Measurements from ENCODE around the gene SIKE1. TPM values are rescaled to one million over a fixed set of nuclear protein-coding genes. Genes with fewer than 3 reads are reported as not detected.
"Not testable (repeated sequence)": the region's sequence is repeated elsewhere in the genome, so short reads cannot be mapped to it uniquely, and the experiment has no call there.

The SIKE1 gene
- polyA plus RNA-seq, 4 donors, result 48.6 to 61.3 (median 54.6) TPM

GRCh38 chr1:114756009-114756892 is 24.2 kb downstream of the SIKE1 start:
- DNase-seq (ENCODE audit: low read depth in 4 of 4, low spot score in 3 of 4), result no peak

GRCh38 chr1:114755006-114755931 is 25.2 kb downstream of the SIKE1 start:
- no peak for DNase-seq (ENCODE audit: low read depth in 4 of 4, low spot score in 3 of 4)

GRCh38 chr1:114753702-114754101 is 26.8 kb downstream of the SIKE1 start:
- DNase-seq (ENCODE audit: low read depth in 4 of 4, low spot score in 3 of 4), result not testable (repeated sequence)

- no peak for DNase-seq (ENCODE audit: low read depth in 4 of 4, low spot score in 3 of 4)
Measured at GRCh38 chr1:114753143-114753542, 27.3 kb downstream of the SIKE1 start.

- DNase-seq (ENCODE audit: low read depth in 4 of 4, low spot score in 3 of 4), result no peak
Measured at GRCh38 chr1:114750780-114751179, 29.7 kb downstream of the SIKE1 start.

- DNase-seq (ENCODE audit: low read depth in 4 of 4, low spot score in 3 of 4), result no peak
Measured at GRCh38 chr1:114749835-114750234, 30.6 kb downstream of the SIKE1 start.

GRCh38 chr1:114746450-114747121 is 33.9 kb downstream of the SIKE1 start:
- DNase-seq (ENCODE audit: low read depth in 4 of 4, low spot score in 3 of 4), result no peak

GRCh38 chr1:114745291-114745690 is 35.2 kb downstream of the SIKE1 start:
- DNase-seq (ENCODE audit: low read depth in 4 of 4, low spot score in 3 of 4), result no peak

GRCh38 chr1:114741963-114742746 is 38.3 kb downstream of the SIKE1 start:
- DNase-seq (ENCODE audit: low read depth in 4 of 4, low spot score in 3 of 4), result no peak

GRCh38 chr1:114740331-114740730 is 40.2 kb downstream of the SIKE1 start:
- DNase-seq (ENCODE audit: low read depth in 4 of 4, low spot score in 3 of 4), result no peak

- DNase-seq (ENCODE audit: low read depth in 4 of 4, low spot score in 3 of 4), result no peak
Measured at GRCh38 chr1:114737314-114737849, 43.1 kb downstream of the SIKE1 start.

- no peak for DNase-seq (ENCODE audit: low read depth in 4 of 4, low spot score in 3 of 4)
Measured at GRCh38 chr1:114735479-114735878, 45.0 kb downstream of the SIKE1 start.

GRCh38 chr1:114729782-114730181 is 50.7 kb downstream of the SIKE1 start:
- no peak for DNase-seq (ENCODE audit: low read depth in 4 of 4, low spot score in 3 of 4)

GRCh38 chr1:114728553-114728952 is 51.9 kb downstream of the SIKE1 start:
- DNase-seq (ENCODE audit: low read depth in 4 of 4, low spot score in 3 of 4), result no peak

- no peak for DNase-seq (ENCODE audit: low read depth in 4 of 4, low spot score in 3 of 4)
Measured at GRCh38 chr1:114725230-114725629, 55.3 kb downstream of the SIKE1 start.

- DNase-seq (ENCODE audit: low read depth in 4 of 4, low spot score in 3 of 4), result no peak
Measured at GRCh38 chr1:114723915-114724314, 56.6 kb downstream of the SIKE1 start.

GRCh38 chr1:114723457-114723856 is 57.0 kb downstream of the SIKE1 start:
- DNase-seq (ENCODE audit: low read depth in 4 of 4, low spot score in 3 of 4), result no peak

GRCh38 chr1:114720492-114720891 is 60.0 kb downstream of the SIKE1 start:
- DNase-seq (ENCODE audit: low read depth in 4 of 4, low spot score in 3 of 4), result no peak
